Measurements from ENCODE around the gene RELL2.

DNA sequence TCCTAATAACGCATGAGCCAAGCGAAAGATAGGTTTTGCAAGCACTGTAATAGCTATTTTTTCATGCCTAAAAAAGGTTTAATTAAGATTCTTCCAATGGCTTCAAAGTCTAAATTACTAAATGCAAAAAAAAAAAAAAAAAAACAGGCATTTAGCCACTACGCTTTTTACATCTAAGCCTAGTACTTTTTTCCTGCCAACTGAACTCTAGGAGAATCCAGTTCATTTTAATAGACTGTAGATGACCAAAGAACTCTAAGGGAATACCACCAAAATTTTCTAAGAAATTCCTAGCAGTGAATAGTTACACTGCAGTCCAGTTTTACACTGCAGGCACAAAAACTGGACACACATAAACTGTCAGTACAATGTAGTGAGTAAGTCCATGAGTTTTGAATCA lies 27.8 kb upstream of the RELL2 start:
- TF ChIP-seq, protein P1, sequence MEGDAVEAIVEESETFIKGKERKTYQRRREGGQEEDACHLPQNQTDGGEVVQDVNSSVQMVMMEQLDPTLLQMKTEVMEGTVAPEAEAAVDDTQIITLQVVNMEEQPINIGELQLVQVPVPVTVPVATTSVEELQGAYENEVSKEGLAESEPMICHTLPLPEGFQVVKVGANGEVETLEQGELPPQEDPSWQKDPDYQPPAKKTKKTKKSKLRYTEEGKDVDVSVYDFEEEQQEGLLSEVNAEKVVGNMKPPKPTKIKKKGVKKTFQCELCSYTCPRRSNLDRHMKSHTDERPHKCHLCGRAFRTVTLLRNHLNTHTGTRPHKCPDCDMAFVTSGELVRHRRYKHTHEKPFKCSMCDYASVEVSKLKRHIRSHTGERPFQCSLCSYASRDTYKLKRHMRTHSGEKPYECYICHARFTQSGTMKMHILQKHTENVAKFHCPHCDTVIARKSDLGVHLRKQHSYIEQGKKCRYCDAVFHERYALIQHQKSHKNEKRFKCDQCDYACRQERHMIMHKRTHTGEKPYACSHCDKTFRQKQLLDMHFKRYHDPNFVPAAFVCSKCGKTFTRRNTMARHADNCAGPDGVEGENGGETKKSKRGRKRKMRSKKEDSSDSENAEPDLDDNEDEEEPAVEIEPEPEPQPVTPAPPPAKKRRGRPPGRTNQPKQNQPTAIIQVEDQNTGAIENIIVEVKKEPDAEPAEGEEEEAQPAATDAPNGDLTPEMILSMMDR (IDR thresholded peaks at IDR 0.05; ENCODE audit: low read length) = no peak
- TF ChIP-seq EZH2 (optimal IDR thresholded peaks at IDR 0.05; ENCODE audit: low read depth, low read length) = no peak

Measured in MM.1S (cell line).